GM12891 (cell line): ENCODE results near the gene NMNAT2.

Source experiments
- PAX5 ChIP-seq: IDR thresholded peaks from 2 replicates; pipeline ENCODE4 v1.6.1; 2011; ENCODE audit warnings: low read length, moderate library complexity, mild to moderate bottlenecking; ENCODE audit not compliant: insufficient read depth, severe bottlenecking
- POLR2A ChIP-seq: IDR thresholded peaks from 2 replicates; pipeline ENCODE4 v1.6.1; 2011; ENCODE audit warnings: low read depth, low read length, control low read depth
- POLR2AphosphoS5 ChIP-seq: IDR thresholded peaks from 2 replicates; pipeline ENCODE4 v1.6.1; 2011; ENCODE audit warnings: low read depth, low read length, control low read depth
- SPI1 ChIP-seq: IDR thresholded peaks from 2 replicates; pipeline ENCODE4 v1.6.1; 2011; ENCODE audit warnings: low read depth, low read length, control low read depth
- TAF1 ChIP-seq: IDR thresholded peaks from 2 replicates; pipeline ENCODE4 v1.6.1; 2011; ENCODE audit warnings: low read depth, low read length, control low read depth

DNA sequence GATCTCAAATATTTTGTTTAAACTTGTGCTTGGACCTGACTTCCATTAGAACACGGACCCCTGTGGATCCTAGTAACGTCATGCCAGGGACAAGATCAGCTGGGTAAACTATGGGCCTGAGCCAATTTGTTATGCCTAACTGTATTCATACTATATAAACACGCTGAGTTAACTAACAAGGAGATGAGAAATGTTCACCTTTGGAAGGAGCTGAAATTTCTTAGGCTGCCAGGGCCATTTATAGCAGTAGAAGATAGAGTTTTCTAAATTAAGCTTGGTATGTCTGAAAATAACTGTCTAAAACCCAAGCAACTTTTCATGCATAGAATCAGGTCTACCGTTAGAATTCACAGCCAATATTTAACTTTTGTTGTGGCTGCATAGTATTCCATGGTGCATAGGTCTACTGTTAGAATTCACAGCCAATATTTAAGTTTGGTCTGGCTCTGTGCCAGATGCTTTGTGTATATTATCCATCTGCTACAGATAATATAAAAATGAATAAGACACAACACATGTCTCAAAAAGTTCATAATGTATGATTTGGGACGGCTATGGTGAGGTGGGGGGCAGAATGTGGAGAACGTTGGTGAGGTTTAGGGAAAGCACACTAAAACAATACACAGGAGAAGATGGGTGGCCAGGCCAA, 61.5 kb downstream of the NMNAT2 start:
- TF ChIP-seq PAX5 (no peak), TAF1 (no peak), POLR2A (no peak), POLR2AphosphoS5 (no peak), SPI1 (no peak)
